Ishikawa (cell line): ENCODE data around the gene MVK.

Experiments
- CEBPB ChIP-seq: IDR thresholded peaks from 2 replicates; pipeline ENCODE4 v1.6.1; 2012
- EP300 ChIP-seq: IDR thresholded peaks from 2 replicates; pipeline ENCODE4 v1.6.1; 2012; ENCODE audit warnings: borderline replicate concordance
- MAX ChIP-seq: IDR thresholded peaks from 2 replicates; pipeline ENCODE4 v1.6.1; 2012
- REST ChIP-seq: IDR thresholded peaks from 2 replicates; pipeline ENCODE4 v1.6.1; 2012; ENCODE audit warnings: low read depth, mild to moderate bottlenecking
- TAF1 ChIP-seq: IDR thresholded peaks from 2 replicates; pipeline ENCODE4 v1.6.1; 2012; ENCODE audit warnings: low read depth, mild to moderate bottlenecking
- YY1 ChIP-seq: IDR thresholded peaks from 2 replicates; pipeline ENCODE4 v1.6.1; 2012; ENCODE audit warnings: low read depth
- ZBTB7A ChIP-seq: IDR thresholded peaks from 2 replicates; pipeline ENCODE4 v1.6.1; 2012; ENCODE audit warnings: low read depth
- TF ChIP-seq, protein P1 (sequence below): IDR thresholded peaks from 2 replicates; pipeline ENCODE4 v1.6.1; 2012

DNA sequence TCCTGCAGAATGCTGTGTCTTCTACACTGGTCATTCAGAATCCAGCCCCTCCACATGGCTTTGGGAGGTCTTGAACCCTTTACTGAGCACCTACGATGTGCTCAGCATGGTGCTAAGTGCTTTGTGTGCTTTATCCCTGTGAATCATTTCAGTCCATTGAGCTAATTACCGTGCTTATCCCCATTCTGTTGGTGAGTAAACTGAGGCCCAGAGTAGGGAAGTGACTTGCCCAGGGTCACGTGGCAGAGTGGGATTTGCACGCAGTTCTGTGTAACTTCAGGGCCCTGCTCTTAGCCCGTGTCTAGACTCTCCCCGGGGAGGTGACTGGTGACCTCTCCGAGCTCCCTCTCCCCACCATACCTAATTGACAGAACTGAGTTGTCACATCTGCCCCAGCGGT is 27.4 kb downstream of the MVK start:
- TF ChIP-seq ZBTB7A (no peak), MAX (no peak), REST (no peak), CEBPB (no peak), EP300 (no peak), YY1 (no peak), TAF1 (no peak)
- TF ChIP-seq, protein P1, sequence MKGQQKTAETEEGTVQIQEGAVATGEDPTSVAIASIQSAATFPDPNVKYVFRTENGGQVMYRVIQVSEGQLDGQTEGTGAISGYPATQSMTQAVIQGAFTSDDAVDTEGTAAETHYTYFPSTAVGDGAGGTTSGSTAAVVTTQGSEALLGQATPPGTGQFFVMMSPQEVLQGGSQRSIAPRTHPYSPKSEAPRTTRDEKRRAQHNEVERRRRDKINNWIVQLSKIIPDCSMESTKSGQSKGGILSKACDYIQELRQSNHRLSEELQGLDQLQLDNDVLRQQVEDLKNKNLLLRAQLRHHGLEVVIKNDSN, result no peak
